Neutrophil (primary cell): ENCODE measurements around the gene CCDC30.
"Not testable (repeated sequence)": the region's sequence is repeated elsewhere in the genome, so short reads cannot be mapped to it uniquely, and the experiment has no call there.

Experiments used
- H3K27ac ChIP-seq: fragments of 200-600 bp; sonication (generic); 2 replicates; pipeline ENCODE4 v1.5.1; 2016; ENCODE audit warnings: mild to moderate bottlenecking, moderate library complexity
- H3K27me3 ChIP-seq: fragments of 200-600 bp; sonication (generic); 2 replicates; pipeline ENCODE4 v1.6.0; 2016; ENCODE audit warnings: mild to moderate bottlenecking
- H3K36me3 ChIP-seq: fragments of 200-600 bp; sonication (generic); 2 replicates; pipeline ENCODE4 v1.5.1; 2017
- H3K4me1 ChIP-seq, 2 experiments: fragments of 200-600 bp in 1 of 2; sonication (generic) in 1 of 2; 1 replicate in 1 of 2; 2 replicates in 1 of 2; pipeline versions ENCODE4 v1.5.1 to v1.6.1; 2013 to 2016; ENCODE audit warnings: low read depth in 1 of 2, low read length in 1 of 2, mild to moderate bottlenecking in 1 of 2, moderate library complexity in 1 of 2; ENCODE audit not compliant: control insufficient read depth in 1 of 2, insufficient read depth in 1 of 2
- H3K4me3 ChIP-seq, 2 experiments: fragments of 200-600 bp in 1 of 2; sonication (generic) in 1 of 2; 1 replicate in 1 of 2; 2 replicates in 1 of 2; pipeline ENCODE4 v1.5.1; 2013 to 2016; ENCODE audit warnings: low read depth in 1 of 2, low read length in 1 of 2, mild to moderate bottlenecking in 1 of 2, moderate library complexity in 1 of 2
- H3K9me3 ChIP-seq: fragments of 200-600 bp; sonication (generic); 2 replicates; pipeline ENCODE4 v1.5.1; 2016
- TF ChIP-seq, protein P1 (sequence below): fragments of 200-600 bp; sonication (generic); IDR thresholded peaks from 2 replicates; pipeline ENCODE4 v1.5.1; 2016; ENCODE audit warnings: antibody characterized with exemption

Gene CCDC30

DNA sequence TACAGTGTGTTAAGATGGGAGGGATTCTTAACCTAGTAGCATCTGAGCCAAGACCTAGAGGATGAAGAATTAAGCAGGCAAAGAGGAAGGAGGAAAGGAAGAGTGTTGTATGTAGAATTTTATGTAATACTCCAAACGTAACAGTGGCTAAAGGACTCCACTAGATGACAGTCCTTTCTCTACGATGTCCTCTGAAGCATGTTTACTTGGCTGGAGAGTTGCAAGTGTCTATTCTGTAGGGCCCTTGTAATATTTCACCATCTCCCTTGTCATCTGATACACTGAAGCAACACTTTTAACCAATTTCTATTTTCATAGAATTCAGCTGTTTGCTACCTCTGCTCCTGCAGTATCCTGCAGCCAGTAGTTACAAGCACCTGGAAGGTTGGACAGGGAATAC lies 217.0 kb downstream of the CCDC30 start:
- no peaks in the 10 kb centered on the region for H3K9me3 ChIP-seq
- peaks cover 29 to 31% of the 10 kb centered on the region in 2 experiments for H3K4me1 ChIP-seq
- no peaks in the 10 kb centered on the region for H3K27me3 ChIP-seq
- TF ChIP-seq, protein P1, sequence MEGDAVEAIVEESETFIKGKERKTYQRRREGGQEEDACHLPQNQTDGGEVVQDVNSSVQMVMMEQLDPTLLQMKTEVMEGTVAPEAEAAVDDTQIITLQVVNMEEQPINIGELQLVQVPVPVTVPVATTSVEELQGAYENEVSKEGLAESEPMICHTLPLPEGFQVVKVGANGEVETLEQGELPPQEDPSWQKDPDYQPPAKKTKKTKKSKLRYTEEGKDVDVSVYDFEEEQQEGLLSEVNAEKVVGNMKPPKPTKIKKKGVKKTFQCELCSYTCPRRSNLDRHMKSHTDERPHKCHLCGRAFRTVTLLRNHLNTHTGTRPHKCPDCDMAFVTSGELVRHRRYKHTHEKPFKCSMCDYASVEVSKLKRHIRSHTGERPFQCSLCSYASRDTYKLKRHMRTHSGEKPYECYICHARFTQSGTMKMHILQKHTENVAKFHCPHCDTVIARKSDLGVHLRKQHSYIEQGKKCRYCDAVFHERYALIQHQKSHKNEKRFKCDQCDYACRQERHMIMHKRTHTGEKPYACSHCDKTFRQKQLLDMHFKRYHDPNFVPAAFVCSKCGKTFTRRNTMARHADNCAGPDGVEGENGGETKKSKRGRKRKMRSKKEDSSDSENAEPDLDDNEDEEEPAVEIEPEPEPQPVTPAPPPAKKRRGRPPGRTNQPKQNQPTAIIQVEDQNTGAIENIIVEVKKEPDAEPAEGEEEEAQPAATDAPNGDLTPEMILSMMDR: no peak
- no peak overlapping the region for H3K27ac ChIP-seq
- H3K36me3 ChIP-seq: peaks cover 12% of the 10 kb centered on the region
- no peak overlapping the region for H3K4me3 ChIP-seq

DNA sequence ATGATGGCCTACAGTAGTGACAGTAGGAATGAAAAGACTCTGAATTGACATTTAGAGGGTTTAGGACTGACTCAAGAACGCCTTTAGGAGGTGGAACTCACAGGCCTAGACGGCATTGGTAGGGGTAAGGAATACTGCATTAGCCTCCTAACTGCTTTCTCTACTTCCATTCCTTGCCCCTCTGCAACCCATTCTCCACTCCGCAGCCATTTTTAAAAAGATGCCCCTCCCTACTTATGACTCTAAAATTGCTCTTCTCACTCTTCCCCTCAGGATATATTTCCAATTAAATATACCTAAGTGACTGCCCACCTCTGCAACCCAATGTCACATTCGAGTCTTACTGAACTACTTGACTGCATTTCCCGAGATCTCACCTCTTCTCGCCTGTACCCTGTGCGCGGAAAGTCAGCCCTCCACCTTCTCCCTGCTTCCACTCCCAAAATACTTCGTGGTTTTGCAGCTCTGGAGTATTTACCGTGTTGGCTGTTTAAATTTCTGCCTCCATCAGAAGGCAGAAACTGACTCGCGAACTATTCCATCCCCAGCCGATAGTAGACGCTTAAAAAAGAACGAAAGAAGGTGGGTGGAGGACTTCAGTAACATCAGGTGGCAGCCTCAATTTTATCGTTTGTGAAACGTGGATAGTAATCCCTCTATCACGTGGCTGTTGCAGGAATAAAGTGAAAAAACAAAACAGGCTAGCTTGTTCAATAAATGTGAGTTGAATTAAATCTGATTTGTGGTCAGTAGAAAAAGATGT lies 218.0 kb downstream of the CCDC30 start:
- no peak overlapping the region for H3K27ac ChIP-seq
- no peaks in the 10 kb centered on the region for H3K9me3 ChIP-seq
- TF ChIP-seq, protein P1: no peak
- H3K4me3 ChIP-seq: peak overlapping the region; percentile 76 to 79
- no peaks in the 10 kb centered on the region for H3K27me3 ChIP-seq
- H3K4me1 ChIP-seq: peaks cover 31 to 34% of the 10 kb centered on the region in 2 experiments
- H3K36me3 ChIP-seq: peaks cover 1% of the 10 kb centered on the region

DNA sequence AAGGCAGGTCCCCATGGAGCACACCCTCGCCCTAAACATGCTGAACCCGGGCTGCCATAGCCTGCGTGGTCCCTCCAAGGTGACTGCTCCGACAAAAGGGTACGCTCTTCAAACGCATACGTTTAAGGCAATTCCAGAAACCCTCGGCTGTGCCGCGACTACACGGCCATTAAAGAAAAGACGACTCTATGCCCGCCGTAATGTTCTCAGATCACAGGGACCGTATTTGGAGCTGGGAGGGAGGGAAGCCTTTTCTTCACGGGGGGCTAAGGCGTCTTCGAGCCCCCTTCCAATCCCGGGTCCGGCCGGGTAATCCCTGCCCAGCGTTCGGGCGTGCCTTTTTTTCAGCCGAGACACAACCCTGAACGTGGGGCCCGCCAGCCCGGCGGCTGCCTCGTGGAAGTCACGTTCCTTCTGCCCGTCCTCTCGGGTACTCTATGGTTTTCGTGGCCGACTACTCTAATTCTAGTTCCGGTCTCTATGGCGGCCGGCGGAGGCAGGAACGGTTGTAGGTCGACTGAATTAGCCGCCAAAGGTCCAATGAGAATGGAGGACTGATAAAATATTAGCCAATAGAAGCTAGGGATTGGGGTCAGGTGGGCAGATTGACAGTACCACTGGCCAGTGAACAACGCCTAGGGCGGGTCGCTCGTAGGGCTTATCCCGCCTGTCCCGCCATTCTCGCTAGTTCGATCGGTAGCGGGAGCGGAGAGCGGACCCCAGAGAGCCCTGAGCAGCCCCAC lies 218.8 kb downstream of the CCDC30 start, which contains the start of gene YBX1:
YBX1 (plus strand) TSS at position 678 of the 743 bp plus-strand sequence. CDS start 148 bp downstream, outside the sequence.
- H3K9me3 ChIP-seq: no peaks in the 10 kb centered on the region
- TF ChIP-seq, protein P1: peak; percentile 14
- peak within 1 kb of the TSS; percentile 76 to 79 for H3K4me3 ChIP-seq
- no peaks in the 10 kb centered on the region for H3K27me3 ChIP-seq
- no peaks in the 10 kb centered on the region for H3K36me3 ChIP-seq
- peak within 1 kb of the TSS; percentile 92 for H3K27ac ChIP-seq
- peaks cover 31 to 34% of the 10 kb centered on the region in 2 experiments for H3K4me1 ChIP-seq

DNA sequence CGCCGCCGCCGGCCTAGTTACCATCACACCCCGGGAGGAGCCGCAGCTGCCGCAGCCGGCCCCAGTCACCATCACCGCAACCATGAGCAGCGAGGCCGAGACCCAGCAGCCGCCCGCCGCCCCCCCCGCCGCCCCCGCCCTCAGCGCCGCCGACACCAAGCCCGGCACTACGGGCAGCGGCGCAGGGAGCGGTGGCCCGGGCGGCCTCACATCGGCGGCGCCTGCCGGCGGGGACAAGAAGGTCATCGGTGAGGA lies 219.3 kb downstream of the CCDC30 start:
- not testable (repeated sequence) for H3K9me3 ChIP-seq, H3K36me3 ChIP-seq, H3K27me3 ChIP-seq
- Histone ChIP-seq H3K4me1 (peaks cover 31 to 34% of the 10 kb centered on the region in 2 experiments), H3K27ac (peak overlapping the region; percentile 92), H3K4me3 (peak overlapping the region; percentile 76 to 79)
- TF ChIP-seq, protein P1: peak; percentile 6

DNA sequence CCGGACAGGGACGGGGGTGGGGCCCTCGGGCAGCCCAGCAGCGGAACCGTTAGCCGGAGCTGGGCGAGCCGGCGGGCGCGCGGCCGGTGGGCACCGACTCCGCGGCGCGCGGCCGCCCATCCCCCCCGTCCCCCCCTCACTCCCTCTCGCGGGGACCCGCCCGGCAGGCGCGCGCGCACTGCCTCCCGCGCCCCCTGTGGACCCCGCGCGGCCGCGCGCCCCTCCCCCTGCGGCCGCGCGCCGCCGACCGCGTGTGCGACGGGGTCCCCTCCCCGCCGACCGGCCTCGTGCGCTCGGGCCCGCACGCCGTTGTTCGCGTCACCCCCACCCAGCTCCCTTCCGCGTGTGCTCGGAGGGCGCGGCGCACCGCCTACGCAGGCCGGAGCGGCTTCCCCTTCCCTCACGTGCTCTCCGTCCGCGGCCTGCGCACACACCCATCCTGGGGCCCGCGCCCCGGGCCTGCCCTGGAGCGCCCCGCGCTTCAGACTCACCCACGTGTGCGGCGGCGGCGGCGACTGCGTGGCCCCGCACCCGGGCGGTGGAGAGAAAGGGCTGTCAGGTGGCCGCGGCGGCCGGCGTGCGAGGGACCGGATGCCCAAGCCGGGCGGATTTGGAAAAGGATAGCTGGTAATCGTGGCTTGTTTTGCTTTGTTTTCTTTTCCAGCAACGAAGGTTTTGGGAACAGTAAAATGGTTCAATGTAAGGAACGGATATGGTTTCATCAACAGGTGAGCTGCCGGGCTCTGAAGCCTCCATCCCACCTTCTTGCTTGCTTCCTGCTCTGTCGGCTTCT lies 219.8 kb downstream of the CCDC30 start:
- Histone ChIP-seq H3K36me3 (peaks cover 4% of the 10 kb centered on the region), H3K4me1 (peaks cover 31 to 34% of the 10 kb centered on the region in 2 experiments), H3K4me3 (peak overlapping the region; percentile 76 to 79), H3K9me3 (no peaks in the 10 kb centered on the region), H3K27me3 (no peaks in the 10 kb centered on the region), H3K27ac (peak overlapping the region; percentile 92)
- TF ChIP-seq, protein P1: no peak
